Middle frontal gyrus (tissue), 1 donor: ENCODE results near the gene ATP9B.

Source experiments
- DNase-seq: peaks from one replicate; pipeline ENCODE4 v3.0.0-alpha.2; 2015; ENCODE audit warnings: low spot score; ENCODE audit errors: extremely low spot score

The ATP9B gene

GRCh38 chr18:79199691-79200374, 130.6 kb downstream of the ATP9B start:
- no peak for DNase-seq

GRCh38 chr18:79200546-79201268, 131.5 kb downstream of the ATP9B start:
- DNase-seq = no peak

- no peak for DNase-seq
These were observed 133.9 kb downstream of the ATP9B start for GRCh38 chr18:79203017-79203605.

GRCh38 chr18:79204889-79205807, 136.0 kb downstream of the ATP9B start:
- no peak for DNase-seq

- DNase-seq = no peak
These were observed 137.2 kb downstream of the ATP9B start for GRCh38 chr18:79206444-79206843.

- no peak for DNase-seq
These were observed 139.7 kb downstream of the ATP9B start for GRCh38 chr18:79208906-79209305.

- DNase-seq = no peak
These were observed 141.1 kb downstream of the ATP9B start for GRCh38 chr18:79210002-79210910.

GRCh38 chr18:79211844-79212243, 142.7 kb downstream of the ATP9B start:
- no peak for DNase-seq

- no peak for DNase-seq
These were observed 144.9 kb downstream of the ATP9B start for GRCh38 chr18:79214056-79214455.

GRCh38 chr18:79216176-79216575, 147.0 kb downstream of the ATP9B start:
- no peak for DNase-seq

- no peak for DNase-seq
These were observed 148.9 kb downstream of the ATP9B start for GRCh38 chr18:79217979-79218604.

GRCh38 chr18:79218605-79219190, 149.5 kb downstream of the ATP9B start:
- no peak for DNase-seq

GRCh38 chr18:79221136-79221535, 151.9 kb downstream of the ATP9B start:
- DNase-seq = no peak

GRCh38 chr18:79222790-79223189, 153.6 kb downstream of the ATP9B start:
- DNase-seq = no peak

GRCh38 chr18:79223431-79223830, 154.2 kb downstream of the ATP9B start:
- no peak for DNase-seq

GRCh38 chr18:79224381-79224780, 155.2 kb downstream of the ATP9B start:
- no peak for DNase-seq

GRCh38 chr18:79227621-79228020, 158.4 kb downstream of the ATP9B start:
- no peak for DNase-seq

- no peak for DNase-seq
These were observed 160.2 kb downstream of the ATP9B start for GRCh38 chr18:79229431-79229830.

GRCh38 chr18:79234438-79234837, 165.2 kb downstream of the ATP9B start:
- no peak for DNase-seq

- no peak for DNase-seq
These were observed 170.4 kb downstream of the ATP9B start for GRCh38 chr18:79239631-79240030.
